GM23338 (cell line): Measurements from ENCODE around the gene SLC24A5. TPM values are rescaled to one million over a fixed set of nuclear protein-coding genes. Genes with fewer than 3 reads are reported as not detected.

Experiments used
- ATAC-seq: fragments of 200-7000 bp; cut with Tn5 transposase; 3 replicates; pipeline ENCODE4 v1.9.1; 2020
- DNase-seq: peaks from one replicate; pipeline ENCODE4 v3.0.0-alpha.2; 2015; ENCODE audit warnings: low spot score
- H2AFZ ChIP-seq: fragments of 200-600 bp; sonication (generic); 2 replicates; pipeline ENCODE4 v1.8.0; 2016; ENCODE audit warnings: antibody characterized with exemption, mild to moderate bottlenecking, moderate library complexity
- H3F3A ChIP-seq: fragments of 200-600 bp; sonication (generic); replicated peaks from 2 replicates; pipeline ENCODE4 v1.8.0; 2017; ENCODE audit warnings: antibody characterized with exemption, mixed run types, low read depth
- H3K27ac ChIP-seq: fragments of 200-600 bp; sonication (generic); 2 replicates; pipeline ENCODE4 v1.6.1; 2016; ENCODE audit warnings: low read depth
- H3K27me3 ChIP-seq: fragments of 200-600 bp; sonication (generic); 2 replicates; pipeline ENCODE4 v1.8.0; 2016; ENCODE audit warnings: mild to moderate bottlenecking, mixed run types, moderate library complexity; ENCODE audit not compliant: insufficient read depth
- H3K36me3 ChIP-seq: fragments of 200-600 bp; sonication (generic); 2 replicates; pipeline ENCODE4 v1.8.0; 2016; ENCODE audit warnings: mild to moderate bottlenecking; ENCODE audit not compliant: insufficient read depth
- H3K4me1 ChIP-seq: fragments of 200-600 bp; sonication (generic); 2 replicates; pipeline ENCODE4 v1.8.0; 2016; ENCODE audit warnings: mild to moderate bottlenecking, moderate library complexity; ENCODE audit not compliant: insufficient read depth
- H3K4me2 ChIP-seq: fragments of 200-600 bp; sonication (generic); 2 replicates; pipeline ENCODE4 v1.7.1; 2017; ENCODE audit warnings: mixed run types
- H3K4me3 ChIP-seq: fragments of 200-600 bp; sonication (generic); 2 replicates; pipeline ENCODE4 v1.6.1; 2016; ENCODE audit warnings: mixed run types
- H3K79me2 ChIP-seq: fragments of 200-600 bp; sonication (generic); replicated peaks from 2 replicates; pipeline ENCODE4 v1.8.0; 2017; ENCODE audit warnings: mild to moderate bottlenecking; ENCODE audit not compliant: insufficient read depth
- H3K9me2 ChIP-seq: fragments of 200-600 bp; sonication (generic); 2 replicates; pipeline ENCODE4 v1.8.0; 2017; ENCODE audit not compliant: insufficient read depth
- H4K20me1 ChIP-seq: fragments of 200-600 bp; sonication (generic); replicated peaks from 2 replicates; pipeline ENCODE4 v1.8.0; 2017; ENCODE audit warnings: mild to moderate bottlenecking; ENCODE audit not compliant: insufficient read depth
- H3K27ac Mint-ChIP-seq: 2 replicates; pipeline ENCODE4 v1.8.0; 2020; ENCODE audit warnings: inconsistent platforms, mild to moderate bottlenecking, moderate library complexity, mixed read lengths
- H3K27me3 Mint-ChIP-seq: 3 replicates; pipeline ENCODE4 v1.8.0; 2022; ENCODE audit warnings: low read depth, mild to moderate bottlenecking, moderate library complexity, mixed read lengths, inconsistent platforms; ENCODE audit not compliant: insufficient read depth, poor library complexity
- H3K36me3 Mint-ChIP-seq: 3 replicates; pipeline ENCODE4 v1.8.0; 2021; ENCODE audit warnings: low read depth, mild to moderate bottlenecking, inconsistent platforms, moderate library complexity, mixed read lengths
- H3K4me1 Mint-ChIP-seq: 3 replicates; pipeline ENCODE4 v1.8.0; 2020; ENCODE audit warnings: mild to moderate bottlenecking, inconsistent platforms, mixed read lengths
- H3K4me3 Mint-ChIP-seq: 3 replicates; pipeline ENCODE4 v1.8.0; 2021; ENCODE audit warnings: moderate library complexity, mild to moderate bottlenecking, inconsistent platforms, mixed read lengths
- H3K9me3 Mint-ChIP-seq: 3 replicates; pipeline ENCODE4 v1.8.0; 2020; ENCODE audit warnings: moderate library complexity, mild to moderate bottlenecking, inconsistent platforms, mixed read lengths
- EZH2 ChIP-seq: fragments of 200-600 bp; sonication (generic); IDR thresholded peaks from one replicate; pipeline ENCODE4 v1.8.0; 2017; ENCODE audit warnings: antibody characterized with exemption, mild to moderate bottlenecking, low read depth; ENCODE audit not compliant: unreplicated experiment
- EZH2phosphoT487 ChIP-seq: fragments of 200-600 bp; sonication (generic); IDR thresholded peaks from one replicate; pipeline ENCODE4 v1.8.1; 2018; ENCODE audit warnings: antibody characterized with exemption; ENCODE audit not compliant: unreplicated experiment
- JUNB ChIP-seq: IDR thresholded peaks from one replicate; pipeline ENCODE4 v1.6.1; 2016; ENCODE audit warnings: antibody characterized with exemption; ENCODE audit not compliant: unreplicated experiment
- ZNF114 ChIP-seq: fragments of 250-450 bp; sonication (Bioruptor Pico); IDR thresholded peaks from 2 replicates; pipeline ENCODE4 v1.5.0; 2020; ENCODE audit warnings: mild to moderate bottlenecking, moderate library complexity
- ZNF331 ChIP-seq: fragments of 250-450 bp; sonication (Bioruptor Pico); IDR thresholded peaks from 2 replicates; pipeline ENCODE4 v1.5.0; 2020; ENCODE audit warnings: low read depth, mild to moderate bottlenecking, moderate library complexity
- polyA plus RNA-seq: library from polyadenylated mRNA; unstranded; fragments of >200 nt; fragmentation: Nextera tagmentation; extraction: Ambion mirVana; gene quantifications from 2 replicates; pipeline ENCODE4 v1.2.1, GENCODE V29; 2016
- total RNA-seq: library from RNA; depleted of rRNA; stranded (reverse); fragments of >200 nt; shearing (Covaris generic); gene quantifications from 2 replicates; pipeline ENCODE4 v1.2.3, GENCODE V29; 2014
- TF ChIP-seq, protein P1 (sequence below): IDR thresholded peaks from one replicate; pipeline ENCODE4 v1.6.1; 2018; ENCODE audit warnings: antibody characterized with exemption; ENCODE audit not compliant: unreplicated experiment
- TF ChIP-seq, protein P2 (sequence below): IDR thresholded peaks from 2 replicates; pipeline ENCODE4 v1.6.1; 2016; ENCODE audit warnings: antibody characterized with exemption

SLC24A5 gene
- total and polyA plus RNA-seq, 2 experiments from 2014 or later = 0.39 TPM; not detected in 1

DNA sequence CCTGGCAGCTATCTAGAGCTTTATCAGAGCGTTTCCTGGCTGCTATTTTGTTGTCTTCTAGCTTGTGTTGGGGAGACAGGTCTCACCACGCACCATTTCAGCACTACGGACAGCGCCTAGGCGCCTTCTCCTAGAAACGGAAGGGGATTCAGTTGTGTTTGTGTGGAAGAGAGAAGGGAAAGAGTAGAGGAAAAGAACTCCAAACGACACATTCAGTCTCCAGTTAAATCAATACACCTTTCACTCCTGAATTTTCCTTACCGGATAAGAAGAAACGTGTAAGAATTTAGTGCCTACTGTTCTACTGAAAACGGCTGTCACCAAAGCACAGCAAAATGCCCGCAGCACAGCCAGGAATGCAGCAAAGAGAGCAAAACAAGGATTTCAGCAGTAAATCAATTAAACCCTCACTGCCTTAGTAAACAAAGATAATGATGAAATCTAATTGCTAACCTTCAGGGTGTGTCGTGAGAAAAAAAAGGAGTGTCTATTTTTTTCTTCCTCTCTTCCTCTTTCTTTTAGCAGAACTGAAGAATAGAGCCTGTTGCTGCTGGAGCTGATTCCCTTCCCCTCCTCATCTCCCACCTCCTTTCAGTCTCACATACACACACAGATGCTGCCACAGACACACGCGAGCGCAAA, 70.3 kb downstream of the SLC24A5 start:
- H3K4me3 ChIP-seq = peak overlapping the region; percentile 69
- H3K4me3 Mint-ChIP-seq = peak overlapping the region; percentile 85
- TF ChIP-seq EZH2phosphoT487 = no peak
- TF ChIP-seq ZNF114 (CRISPR knock-in tag) = no peak
- no peak for TF ChIP-seq EZH2
- TF ChIP-seq, protein P1, sequence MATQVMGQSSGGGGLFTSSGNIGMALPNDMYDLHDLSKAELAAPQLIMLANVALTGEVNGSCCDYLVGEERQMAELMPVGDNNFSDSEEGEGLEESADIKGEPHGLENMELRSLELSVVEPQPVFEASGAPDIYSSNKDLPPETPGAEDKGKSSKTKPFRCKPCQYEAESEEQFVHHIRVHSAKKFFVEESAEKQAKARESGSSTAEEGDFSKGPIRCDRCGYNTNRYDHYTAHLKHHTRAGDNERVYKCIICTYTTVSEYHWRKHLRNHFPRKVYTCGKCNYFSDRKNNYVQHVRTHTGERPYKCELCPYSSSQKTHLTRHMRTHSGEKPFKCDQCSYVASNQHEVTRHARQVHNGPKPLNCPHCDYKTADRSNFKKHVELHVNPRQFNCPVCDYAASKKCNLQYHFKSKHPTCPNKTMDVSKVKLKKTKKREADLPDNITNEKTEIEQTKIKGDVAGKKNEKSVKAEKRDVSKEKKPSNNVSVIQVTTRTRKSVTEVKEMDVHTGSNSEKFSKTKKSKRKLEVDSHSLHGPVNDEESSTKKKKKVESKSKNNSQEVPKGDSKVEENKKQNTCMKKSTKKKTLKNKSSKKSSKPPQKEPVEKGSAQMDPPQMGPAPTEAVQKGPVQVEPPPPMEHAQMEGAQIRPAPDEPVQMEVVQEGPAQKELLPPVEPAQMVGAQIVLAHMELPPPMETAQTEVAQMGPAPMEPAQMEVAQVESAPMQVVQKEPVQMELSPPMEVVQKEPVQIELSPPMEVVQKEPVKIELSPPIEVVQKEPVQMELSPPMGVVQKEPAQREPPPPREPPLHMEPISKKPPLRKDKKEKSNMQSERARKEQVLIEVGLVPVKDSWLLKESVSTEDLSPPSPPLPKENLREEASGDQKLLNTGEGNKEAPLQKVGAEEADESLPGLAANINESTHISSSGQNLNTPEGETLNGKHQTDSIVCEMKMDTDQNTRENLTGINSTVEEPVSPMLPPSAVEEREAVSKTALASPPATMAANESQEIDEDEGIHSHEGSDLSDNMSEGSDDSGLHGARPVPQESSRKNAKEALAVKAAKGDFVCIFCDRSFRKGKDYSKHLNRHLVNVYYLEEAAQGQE = peak; percentile 98
- TF ChIP-seq JUNB = no peak
- TF ChIP-seq, protein P2, sequence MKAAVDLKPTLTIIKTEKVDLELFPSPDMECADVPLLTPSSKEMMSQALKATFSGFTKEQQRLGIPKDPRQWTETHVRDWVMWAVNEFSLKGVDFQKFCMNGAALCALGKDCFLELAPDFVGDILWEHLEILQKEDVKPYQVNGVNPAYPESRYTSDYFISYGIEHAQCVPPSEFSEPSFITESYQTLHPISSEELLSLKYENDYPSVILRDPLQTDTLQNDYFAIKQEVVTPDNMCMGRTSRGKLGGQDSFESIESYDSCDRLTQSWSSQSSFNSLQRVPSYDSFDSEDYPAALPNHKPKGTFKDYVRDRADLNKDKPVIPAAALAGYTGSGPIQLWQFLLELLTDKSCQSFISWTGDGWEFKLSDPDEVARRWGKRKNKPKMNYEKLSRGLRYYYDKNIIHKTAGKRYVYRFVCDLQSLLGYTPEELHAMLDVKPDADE = no peak
- H2AFZ ChIP-seq = peak overlapping the region; percentile 81; the same call in 1 of the 2 replicates
- no peaks in the 10 kb centered on the region for H3F3A ChIP-seq
- no peaks in the 10 kb centered on the region for H3K9me3 Mint-ChIP-seq
- H3K79me2 ChIP-seq = no peaks in the 10 kb centered on the region
- no peaks in the 10 kb centered on the region for H3K36me3 Mint-ChIP-seq
- H3K9me2 ChIP-seq = no peaks in the 10 kb centered on the region
- ATAC-seq (peak; percentile 97), DNase-seq (peak; percentile 95)
- H3K4me1 ChIP-seq = no peaks in the 10 kb centered on the region
- no peak overlapping the region for H3K27ac Mint-ChIP-seq
- H3K4me2 ChIP-seq = peak overlapping the region; percentile 75
- H3K4me1 Mint-ChIP-seq = peaks cover 9% of the 10 kb centered on the region; the same call in 2 of the 3 replicates
- no peak overlapping the region for H3K27ac ChIP-seq
- peaks cover 9% of the 10 kb centered on the region for H3K27me3 Mint-ChIP-seq
- no peaks in the 10 kb centered on the region for H3K36me3 ChIP-seq
- peaks cover 27% of the 10 kb centered on the region for H3K27me3 ChIP-seq
- no peaks in the 10 kb centered on the region for H4K20me1 ChIP-seq

DNA sequence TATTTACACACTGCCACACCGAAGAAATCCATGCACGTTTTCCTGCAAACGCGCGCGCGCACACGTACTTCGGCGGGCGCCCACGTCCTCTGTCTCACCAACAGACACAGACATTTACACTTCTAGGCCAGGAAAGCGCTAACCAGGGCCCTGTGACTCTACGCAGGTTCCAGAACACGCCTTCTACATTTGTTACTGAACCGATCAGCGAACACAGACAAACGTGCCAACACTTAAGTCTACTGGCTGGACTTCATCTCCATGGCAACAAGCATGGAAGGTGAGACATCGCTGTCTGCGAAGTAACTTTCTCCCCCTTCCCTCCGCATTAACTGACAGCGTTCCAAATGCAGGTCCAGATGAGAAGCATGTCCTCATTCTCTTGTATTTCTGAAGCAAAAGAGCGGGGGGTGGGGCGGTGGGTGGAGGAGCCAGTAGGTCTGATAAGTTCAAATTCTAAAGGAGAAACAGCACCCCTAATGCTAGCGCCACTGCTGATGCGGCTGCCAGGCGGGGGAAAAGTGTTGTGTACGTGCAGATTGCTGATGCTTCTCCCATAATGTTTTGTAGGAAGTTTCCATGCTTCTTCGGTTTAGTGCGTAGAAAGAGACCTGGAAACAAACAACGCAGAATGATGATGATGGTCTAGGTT, 70.9 kb downstream of the SLC24A5 start, which contains the start of gene CTXN2:
Gene CTXN2 (plus strand): TSS at position 92 of the 652 bp plus-strand sequence. CDS start 9,636 bp downstream, outside the sequence.
- TF ChIP-seq ZNF331 = no peak
- TF ChIP-seq, protein P1 = peak; percentile 18
- TF ChIP-seq ZNF114 (CRISPR knock-in tag) = no peak
- Histone ChIP-seq H3K4me3 (peak within 1 kb of the TSS; percentile 69), H4K20me1 (no peaks in the 10 kb centered on the region), H2AFZ (peak within 1 kb of the TSS; percentile 81; the same call in 1 of the 2 replicates), H3K4me1 (no peaks in the 10 kb centered on the region), H3K36me3 (no peaks in the 10 kb centered on the region), H3F3A (no peaks in the 10 kb centered on the region), H3K27ac (no peak within 1 kb of the TSS), H3K79me2 (no peaks in the 10 kb centered on the region), H3K4me2 (peak within 1 kb of the TSS; percentile 75), H3K9me2 (no peaks in the 10 kb centered on the region), H3K27me3 (peaks cover 27% of the 10 kb centered on the region)
- peak; percentile 79 for ATAC-seq
- Mint-ChIP-seq H3K27me3 (peaks cover 9% of the 10 kb centered on the region), H3K36me3 (no peaks in the 10 kb centered on the region), H3K4me3 (peak within 1 kb of the TSS; percentile 85), H3K9me3 (no peaks in the 10 kb centered on the region), H3K4me1 (peaks cover 9% of the 10 kb centered on the region; the same call in 2 of the 3 replicates), H3K27ac (no peak within 1 kb of the TSS)
- DNase-seq = peak; percentile 63
